Endothelial cell of umbilical vein (primary cell): ENCODE results near the gene TMEM178A. TPM values are rescaled to one million over a fixed set of nuclear protein-coding genes. Genes with fewer than 3 reads are reported as not detected.

ENCODE experiments used
- BruUV-seq: library from RNA; stranded (reverse); fragments of 400-500 nt; replicated peaks from 2 replicates; lab custom pipeline; 2021; lab: Mats Ljungman, UMichigan
- CTCF ChIA-PET: fragments of 300-600, 350-600 bp; sonication (Branson Sonifier 250); formaldehyde crosslinking; loops from one replicate; lab custom pipeline; 2021; ENCODE audit warnings: antibody characterized with exemption, inconsistent platforms; lab: Charles Lee
- POLR2A ChIA-PET: fragments of 300-600, 350-600 bp; sonication (Branson Sonifier 250); formaldehyde crosslinking; loops from one replicate; lab custom pipeline; 2021; ENCODE audit warnings: antibody characterized with exemption, inconsistent platforms; lab: Charles Lee
- DNase-seq: peaks from one replicate; pipeline ENCODE4 v3.0.0-alpha.2; 2011; ENCODE audit warnings: low read depth, low spot score
- FAIRE-seq: peaks from 2 replicates; lab custom pipeline; 2011; peaks lifted over from hg19 to GRCh38; lab: Jason Lieb, UNC
- H2AFZ ChIP-seq: 2 replicates; pipeline ENCODE4 v1.6.0; 2012; ENCODE audit warnings: low read depth, low read length, control low read depth, inconsistent platforms
- H3K27ac ChIP-seq: 2 replicates; pipeline ENCODE4 v1.5.1; 2011; ENCODE audit warnings: low read depth, mild to moderate bottlenecking, control low read depth, low read length, moderate library complexity; ENCODE audit not compliant: insufficient read depth
- H3K27me3 ChIP-seq, 2 experiments: 2 replicates each; pipeline versions ENCODE4 v1.6.0 to v1.6.1; 2011; ENCODE audit warnings: low read length in 2 of 2, mixed read lengths in 1 of 2; ENCODE audit not compliant: control insufficient read depth in 2 of 2, insufficient read depth in 2 of 2
- H3K36me3 ChIP-seq, 2 experiments: 2 replicates in 1 of 2; 3 replicates in 1 of 2; pipeline ENCODE4 v1.5.1; 2011; ENCODE audit warnings: low read length in 2 of 2, mild to moderate bottlenecking in 1 of 2, moderate library complexity in 1 of 2; ENCODE audit not compliant: control insufficient read depth in 2 of 2, insufficient read depth in 2 of 2; ENCODE audit errors: extremely low read depth in 1 of 2
- H3K4me1 ChIP-seq: 3 replicates; pipeline ENCODE4 v1.5.1; 2011; ENCODE audit warnings: mild to moderate bottlenecking, low read length; ENCODE audit not compliant: control insufficient read depth, insufficient read depth; ENCODE audit errors: extremely low read depth
- H3K4me2 ChIP-seq: 2 replicates; pipeline ENCODE4 v1.6.1; 2011; ENCODE audit warnings: low read length, control low read depth, mixed read lengths; ENCODE audit not compliant: insufficient read depth
- H3K4me3 ChIP-seq, 3 experiments: fragments of 200-600 bp in 1 of 3; sonication (generic), shearing (Covaris generic) in 1 of 3; replicated peaks in 1 of 3; 2 replicates each; pipeline ENCODE4 v1.5.1; 2011 to 2016; ENCODE audit warnings: control low read depth in 3 of 3, low read length in 3 of 3, mild to moderate bottlenecking in 2 of 3, inconsistent platforms in 1 of 3, low read depth in 1 of 3, moderate library complexity in 1 of 3; ENCODE audit not compliant: insufficient read depth in 1 of 3
- H3K79me2 ChIP-seq: 2 replicates; pipeline ENCODE4 v1.6.0; 2012; ENCODE audit warnings: low read length, inconsistent platforms; ENCODE audit not compliant: control insufficient read depth, insufficient read depth
- H3K9ac ChIP-seq: replicated peaks from 2 replicates; pipeline ENCODE3; 2011; ENCODE audit warnings: low read length, control low read depth; ENCODE audit not compliant: insufficient read depth; ENCODE audit errors: extremely low read depth
- H3K9me1 ChIP-seq: replicated peaks from 3 replicates; pipeline ENCODE4 v1.6.0; 2011; ENCODE audit warnings: mild to moderate bottlenecking, low read length; ENCODE audit not compliant: control insufficient read depth, insufficient read depth; ENCODE audit errors: extremely low read depth
- H3K9me3 ChIP-seq: replicated peaks from 2 replicates; pipeline ENCODE4 v1.5.1; 2012; ENCODE audit warnings: low read length, inconsistent platforms; ENCODE audit not compliant: control insufficient read depth, insufficient read depth
- H4K20me1 ChIP-seq: replicated peaks from 2 replicates; pipeline ENCODE3; 2011; ENCODE audit warnings: mild to moderate bottlenecking, low read length; ENCODE audit not compliant: control insufficient read depth, insufficient read depth; ENCODE audit errors: extremely low read depth
- CTCF ChIP-seq, 2 donors: IDR thresholded peaks; 1 replicate in 1 of 2; 2 replicates in 1 of 2; pipeline ENCODE4 v1.5.1; 2011; ENCODE audit warnings: low read length in 2 of 2, mild to moderate bottlenecking in 2 of 2, moderate library complexity in 2 of 2, control low read depth in 1 of 2, inconsistent platforms in 1 of 2, low read depth in 1 of 2; ENCODE audit not compliant: insufficient read depth in 1 of 2; ENCODE audit errors: extremely low read depth in 1 of 2
- EZH2 ChIP-seq: IDR thresholded peaks from 2 replicates; pipeline ENCODE4 v1.6.1; 2012; ENCODE audit warnings: borderline replicate concordance, low read depth, mild to moderate bottlenecking, moderate library complexity, low read length, inconsistent platforms; ENCODE audit not compliant: severe bottlenecking
- FOS ChIP-seq: IDR thresholded peaks from 2 replicates; pipeline ENCODE4 v1.6.1; 2011; ENCODE audit warnings: mild to moderate bottlenecking, low read length, moderate library complexity, borderline replicate concordance; ENCODE audit not compliant: insufficient read depth
- GATA2 ChIP-seq: IDR thresholded peaks from 2 replicates; pipeline ENCODE4 v1.7.0; 2011; ENCODE audit warnings: low read depth, mild to moderate bottlenecking, moderate library complexity, mixed read lengths, low read length; ENCODE audit not compliant: insufficient read length, insufficient read depth
- JUN ChIP-seq: IDR thresholded peaks from 2 replicates; pipeline ENCODE4 v1.6.1; 2011; ENCODE audit warnings: borderline replicate concordance, low read depth; ENCODE audit not compliant: insufficient read length, insufficient read depth
- MAX ChIP-seq: IDR thresholded peaks from 2 replicates; pipeline ENCODE4 v1.6.1; 2011; ENCODE audit not compliant: insufficient read depth, insufficient read length
- MYC ChIP-seq: IDR thresholded peaks from one replicate; pipeline ENCODE4 v1.6.1; 2011; ENCODE audit warnings: mild to moderate bottlenecking, low read depth, low read length
- POLR2A ChIP-seq: IDR thresholded peaks from 2 replicates; pipeline ENCODE4 v1.6.1; 2012; ENCODE audit warnings: low read depth, mild to moderate bottlenecking, control low read depth, low read length
- POLR2AphosphoS5 ChIP-seq: IDR thresholded peaks from 2 replicates; pipeline ENCODE4 v1.6.1; 2012; ENCODE audit warnings: low read depth, mild to moderate bottlenecking, control low read depth, low read length, moderate library complexity; ENCODE audit not compliant: insufficient read depth
- dilution Hi-C: fragments of 300-500 bp; cut with MboI; formaldehyde crosslinking; loops from one replicate; pipeline ENCODE4 v1.15.0; 2019; ENCODE audit warnings: low sequenced_read_pairs; ENCODE audit not compliant: extremely low pct_ligation_motif_present
- intact Hi-C: fragments of 100-400 bp; cut with micrococcal nuclease; formaldehyde crosslinking; loops from one replicate; pipeline ENCODE4 v1.10.0; 2022
- polyA plus RNA-seq, 4 experiments: library from polyadenylated mRNA; depleted of rRNA in 3 of 4; stranded (reverse) in 3 of 4; unstranded in 1 of 4; fragments of >200 nt; gene quantifications; 2 replicates each; pipeline versions ENCODE4 v1.2.1 to v1.2.3, GENCODE V29; 2011 to 2012; ENCODE audit warnings: missing spikeins in 1 of 4
- total RNA-seq: library from RNA; stranded (reverse); gene quantifications from 2 replicates; pipeline ENCODE4 v1.2.3, GENCODE V29; 2021

The TMEM178A gene
- total and polyA plus RNA-seq, 2 donors (not counting 3 experiments of a cell fraction or from before 2014, with no cell fraction given) = 1.5 to 2.8 TPM

GRCh38 chr2:39683022-39683699 is 17.4 kb downstream of the TMEM178A start:
- BruUV-seq = no TSS peak
- FAIRE-seq = no peak
- Histone ChIP-seq H3K9ac (no peak overlapping the region), H3K4me3 (no peak overlapping the region), H3K27me3 (peaks cover 14 to 18% of the 10 kb centered on the region in 2 experiments), H3K4me2 (no peak overlapping the region), H3K36me3 (no peaks in the 10 kb centered on the region), H3K9me3 (no peaks in the 10 kb centered on the region), H3K9me1 (no peaks in the 10 kb centered on the region), H2AFZ (no peak overlapping the region), H3K79me2 (no peaks in the 10 kb centered on the region), H4K20me1 (no peaks in the 10 kb centered on the region), H3K27ac (no peak overlapping the region), H3K4me1 (no peaks in the 10 kb centered on the region)
- no peak for DNase-seq
- ChIA-PET CTCF (interaction anchor here (0.5 to 1.2 kb wide), 4 partner anchors 13 to 337 kb away, joined by 3 to 6 read pairs (median 3); no protein-coding TSS in a partner anchor), POLR2A (no interaction called here)
- TF ChIP-seq JUN = no peak
- no peak for TF ChIP-seq MAX
- TF ChIP-seq FOS = no peak
- TF ChIP-seq POLR2AphosphoS5 = no peak
- intact Hi-C loops (no loop called here), dilution Hi-C loops (no loop called here)

GRCh38 chr2:39684464-39684863 is 18.7 kb downstream of the TMEM178A start:
- H3K4me2 ChIP-seq = no peak overlapping the region
- no peak overlapping the region for H3K27ac ChIP-seq
- H3K4me3 ChIP-seq = no peak overlapping the region
- no peak for DNase-seq
- POLR2A ChIA-PET = no interaction called here
- no peak overlapping the region for H2AFZ ChIP-seq
- peaks cover 4 to 18% of the 10 kb centered on the region in 2 experiments for H3K27me3 ChIP-seq
- no peaks in the 10 kb centered on the region for H3K9me1 ChIP-seq
- H4K20me1 ChIP-seq = no peaks in the 10 kb centered on the region
- H3K79me2 ChIP-seq = no peaks in the 10 kb centered on the region
- no peak overlapping the region for H3K9ac ChIP-seq
- dilution Hi-C loops = no loop called here
- intact Hi-C loops = no loop called here
- H3K4me1 ChIP-seq = no peaks in the 10 kb centered on the region
- CTCF ChIA-PET = interaction anchor here (1.2 kb wide), 1 partner anchor 12 kb away, joined by 3 read pairs; no protein-coding TSS in a partner anchor
- no peaks in the 10 kb centered on the region for H3K9me3 ChIP-seq
- FAIRE-seq = no peak
- no peaks in the 10 kb centered on the region for H3K36me3 ChIP-seq
- BruUV-seq = no TSS peak
- no peak for TF ChIP-seq POLR2AphosphoS5
- no peak for TF ChIP-seq MAX
- no peak for TF ChIP-seq JUN
- no peak for TF ChIP-seq EZH2
- no peak for TF ChIP-seq CTCF (IDR thresholded peaks at IDR 0.05; ENCODE audit: extremely low read depth in 1 of 2, insufficient read depth in 1 of 2, low read depth in 1 of 2, low read length in 2 of 2)
- TF ChIP-seq FOS = no peak
- TF ChIP-seq MYC = no peak
- no peak for TF ChIP-seq POLR2A
- no peak for TF ChIP-seq GATA2
